Measurements from ENCODE around the gene CENPF. TPM values are rescaled to one million over a fixed set of nuclear protein-coding genes. Genes with fewer than 3 reads are reported as not detected.
"Not testable (repeated sequence)": the region's sequence is repeated elsewhere in the genome, so short reads cannot be mapped to it uniquely, and the experiment has no call there.

The CENPF gene
- total and polyA plus RNA-seq, 8 donors: 0.15 to 43.2 (median 6.8) TPM

DNA sequence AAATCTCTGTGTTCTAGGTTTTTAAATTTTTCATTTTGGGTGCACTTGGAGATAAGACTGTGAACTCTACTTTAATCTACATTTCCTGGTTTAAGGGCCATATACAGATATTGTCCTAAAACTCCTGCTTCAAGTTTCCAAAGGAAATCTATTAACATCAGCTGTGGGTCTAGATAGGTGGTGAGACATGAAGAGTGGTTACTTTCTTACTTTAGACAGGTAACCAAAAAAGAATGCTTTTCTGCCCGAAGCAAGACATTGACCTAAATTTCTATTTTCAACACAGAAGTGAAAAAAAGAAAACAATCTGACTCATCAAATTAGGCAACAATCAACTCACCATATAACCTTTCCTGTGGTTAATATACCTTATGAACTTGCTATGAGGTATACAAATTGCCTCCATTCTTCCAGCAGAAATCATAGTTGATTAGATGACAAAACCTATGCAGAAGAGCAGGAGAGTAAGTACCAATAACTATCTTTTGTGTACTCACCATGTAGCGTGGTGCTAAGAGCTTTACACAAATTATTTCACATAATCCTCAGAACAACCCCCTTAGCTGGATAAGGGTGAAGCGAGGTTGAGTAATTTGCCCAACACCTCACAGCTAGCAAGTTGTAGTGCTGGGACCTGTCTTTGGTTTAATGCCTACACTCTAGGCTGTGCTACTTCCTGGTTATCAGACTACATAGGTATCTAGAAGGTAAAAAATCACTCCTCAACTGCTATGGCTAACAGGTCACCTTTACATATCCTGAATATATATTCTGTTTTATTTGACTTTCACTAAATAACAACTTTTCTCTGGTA, 28.2 kb upstream of the CENPF start:
- TF ChIP-seq, protein P1, sequence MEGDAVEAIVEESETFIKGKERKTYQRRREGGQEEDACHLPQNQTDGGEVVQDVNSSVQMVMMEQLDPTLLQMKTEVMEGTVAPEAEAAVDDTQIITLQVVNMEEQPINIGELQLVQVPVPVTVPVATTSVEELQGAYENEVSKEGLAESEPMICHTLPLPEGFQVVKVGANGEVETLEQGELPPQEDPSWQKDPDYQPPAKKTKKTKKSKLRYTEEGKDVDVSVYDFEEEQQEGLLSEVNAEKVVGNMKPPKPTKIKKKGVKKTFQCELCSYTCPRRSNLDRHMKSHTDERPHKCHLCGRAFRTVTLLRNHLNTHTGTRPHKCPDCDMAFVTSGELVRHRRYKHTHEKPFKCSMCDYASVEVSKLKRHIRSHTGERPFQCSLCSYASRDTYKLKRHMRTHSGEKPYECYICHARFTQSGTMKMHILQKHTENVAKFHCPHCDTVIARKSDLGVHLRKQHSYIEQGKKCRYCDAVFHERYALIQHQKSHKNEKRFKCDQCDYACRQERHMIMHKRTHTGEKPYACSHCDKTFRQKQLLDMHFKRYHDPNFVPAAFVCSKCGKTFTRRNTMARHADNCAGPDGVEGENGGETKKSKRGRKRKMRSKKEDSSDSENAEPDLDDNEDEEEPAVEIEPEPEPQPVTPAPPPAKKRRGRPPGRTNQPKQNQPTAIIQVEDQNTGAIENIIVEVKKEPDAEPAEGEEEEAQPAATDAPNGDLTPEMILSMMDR (IDR thresholded peaks at IDR 0.05): no peak
- TF ChIP-seq POLR2A (IDR thresholded peaks at IDR 0.05) (no peak), EP300 (IDR thresholded peaks at IDR 0.05) (no peak), POLR2AphosphoS5 (IDR thresholded peaks at IDR 0.05) (no peak)
- Histone ChIP-seq H3K4me3 (no peak overlapping the region), H3K27ac (no peak overlapping the region), H3K27me3 (no peaks in the 10 kb centered on the region), H3K9me3 (peaks cover 13 to 25% (median 18%) of the 10 kb centered on the region in 4 donors), H3K4me1 (no peaks in the 10 kb centered on the region), H3K36me3 (no peaks in the 10 kb centered on the region)
- intact Hi-C loops (cut with DNase I; ENCODE audit: low total_unique reads): no loop called here
- no peak for DNase-seq
- 83 to 92% (median 91%) methylated on average over 3 of the region's 3 CpGs for WGBS, 5 donors

- WGBS, 5 donors: 80 to 94% (median 83%) methylated on average over 3 of the region's 3 CpGs
- H3K36me3 ChIP-seq; H3K27me3 ChIP-seq; intact Hi-C loops (cut with DNase I; ENCODE audit: low total_unique reads); H3K4me1 ChIP-seq; DNase-seq; H3K27ac ChIP-seq; H3K4me3 ChIP-seq: not testable (repeated sequence)
- H3K9me3 ChIP-seq: peaks cover 13 to 25% (median 18%) of the 10 kb centered on the region in 4 donors
Measured at GRCh38 chr1:214576120-214576519, 26.9 kb upstream of the CENPF start.

- intact Hi-C loops (cut with DNase I; ENCODE audit: low total_unique reads): no loop called here
- TF ChIP-seq, protein P1 (IDR thresholded peaks at IDR 0.05): no peak
- no peak for TF ChIP-seq POLR2AphosphoS5 (IDR thresholded peaks at IDR 0.05)
- no peak for TF ChIP-seq EP300 (IDR thresholded peaks at IDR 0.05)
- no peak for TF ChIP-seq POLR2A (IDR thresholded peaks at IDR 0.05)
- Histone ChIP-seq H3K27me3 (no peaks in the 10 kb centered on the region), H3K4me1 (peaks cover 0 to 9% (median 0%) of the 10 kb centered on the region in 4 donors), H3K36me3 (no peaks in the 10 kb centered on the region), H3K27ac (no peak overlapping the region), H3K4me3 (no peak overlapping the region), H3K9me3 (peaks cover 13 to 25% (median 18%) of the 10 kb centered on the region in 4 donors)
- no peak for DNase-seq
Measured at GRCh38 chr1:214579183-214579582, 23.8 kb upstream of the CENPF start.

- peaks cover 3 to 7% (median 5%) of the 10 kb centered on the region in 4 donors for H3K9me3 ChIP-seq
- no peaks in the 10 kb centered on the region for H3K36me3 ChIP-seq
- H3K27me3 ChIP-seq: no peaks in the 10 kb centered on the region
- WGBS, 5 donors: 33 to 39% (median 35%) methylated on average over 2 of the region's 2 CpGs
- H3K4me3 ChIP-seq: no peak overlapping the region
- no peak for TF ChIP-seq POLR2AphosphoS5 (IDR thresholded peaks at IDR 0.05)
- no peak for TF ChIP-seq EP300 (IDR thresholded peaks at IDR 0.05)
- TF ChIP-seq, protein P1 (IDR thresholded peaks at IDR 0.05): no peak
- TF ChIP-seq POLR2A (IDR thresholded peaks at IDR 0.05): no peak
- H3K4me1 ChIP-seq: peaks cover 0 to 9% (median 0%) of the 10 kb centered on the region in 4 donors
- H3K27ac ChIP-seq: no peak overlapping the region
- no peak for DNase-seq
- intact Hi-C loops (cut with DNase I; ENCODE audit: low total_unique reads): loop anchor here (10.0 kb wide), 1 partner anchor 307 kb away; no protein-coding TSS in a partner anchor
Measured at GRCh38 chr1:214581785-214582184, 21.2 kb upstream of the CENPF start.
